Activated naive CD8-positive, alpha-beta T cell (primary cell): Measurements from ENCODE around the gene TFPT.

Source experiments
- H3K27ac Mint-ChIP-seq: one replicate; pipeline ENCODE4 v1.8.0; 2021; ENCODE audit warnings: mixed read lengths
- H3K27me3 Mint-ChIP-seq: one replicate; pipeline ENCODE4 v1.8.0; 2021; ENCODE audit warnings: mixed read lengths
- H3K36me3 Mint-ChIP-seq: one replicate; pipeline ENCODE4 v1.8.0; 2021; ENCODE audit warnings: mixed read lengths
- H3K4me1 Mint-ChIP-seq: one replicate; pipeline ENCODE4 v1.8.0; 2021; ENCODE audit warnings: low read depth, mixed read lengths
- H3K4me3 Mint-ChIP-seq: one replicate; pipeline ENCODE4 v1.8.0; 2021; ENCODE audit warnings: mild to moderate bottlenecking, mixed read lengths
- H3K9me3 Mint-ChIP-seq: one replicate; pipeline ENCODE4 v1.8.0; 2021; ENCODE audit warnings: low read depth, mixed read lengths

The TFPT gene

GRCh38 chr19:54136864-54137698 is 21.6 kb upstream of the TFPT start:
- Mint-ChIP-seq H3K9me3 (no peaks in the 10 kb centered on the region), H3K27me3 (no peaks in the 10 kb centered on the region), H3K4me3 (peak overlapping the region; percentile 89), H3K4me1 (peaks cover 45% of the 10 kb centered on the region), H3K27ac (peak overlapping the region; percentile 90), H3K36me3 (no peaks in the 10 kb centered on the region)

- H3K9me3 Mint-ChIP-seq, result no peaks in the 10 kb centered on the region
Observed at GRCh38 chr19:54136086-54136863, 20.8 kb upstream of the TFPT start.

DNA sequence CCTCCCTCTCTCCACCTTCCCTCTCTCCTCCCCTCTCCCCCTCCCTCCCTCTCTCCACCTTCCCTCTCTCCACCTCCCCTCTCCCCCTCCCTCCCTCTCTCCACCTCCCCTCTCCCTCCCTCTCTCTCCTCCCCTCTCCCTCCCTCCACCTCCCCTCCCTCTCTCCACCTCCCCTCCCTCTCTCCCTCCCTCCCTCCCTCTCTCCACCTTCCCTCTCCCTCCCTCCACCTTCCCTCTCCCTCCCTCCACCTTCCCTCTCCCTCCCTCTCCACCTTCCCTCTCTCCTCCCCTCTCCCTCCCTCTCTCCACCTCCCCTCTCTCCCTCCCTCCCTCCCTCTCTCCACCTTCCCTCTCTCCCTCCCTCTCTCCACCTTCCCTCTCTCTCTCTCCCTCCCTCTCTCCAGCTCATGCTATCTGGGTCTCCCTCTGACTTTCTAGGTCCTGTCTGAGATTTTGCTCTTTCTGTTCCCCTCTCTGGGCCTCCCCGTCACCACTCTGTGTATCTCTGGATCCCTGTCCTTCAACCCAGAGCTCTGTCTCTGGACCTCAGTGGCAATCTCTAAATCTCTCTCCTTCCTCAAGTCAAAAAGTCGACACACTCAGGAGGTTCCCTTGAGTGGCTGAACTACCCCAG is 18.6 kb upstream of the TFPT start:
- H3K36me3 Mint-ChIP-seq, result peaks cover 2% of the 10 kb centered on the region
- H3K27me3 Mint-ChIP-seq, result no peaks in the 10 kb centered on the region
- no peaks in the 10 kb centered on the region for H3K9me3 Mint-ChIP-seq
- no peak overlapping the region for H3K27ac Mint-ChIP-seq
- H3K4me1 Mint-ChIP-seq, result peaks cover 21% of the 10 kb centered on the region
- no peak overlapping the region for H3K4me3 Mint-ChIP-seq

More at GRCh38 chr19:54136086-54136863, 20.8 kb upstream of the TFPT start:
- Mint-ChIP-seq H3K4me3 (peak overlapping the region; percentile 89), H3K27me3 (no peaks in the 10 kb centered on the region), H3K36me3 (peaks cover 2% of the 10 kb centered on the region), H3K4me1 (peaks cover 38% of the 10 kb centered on the region), H3K27ac (peak overlapping the region; percentile 76)

- Mint-ChIP-seq H3K36me3 (peaks cover 2% of the 10 kb centered on the region), H3K27me3 (no peaks in the 10 kb centered on the region), H3K4me3 (no peak overlapping the region), H3K9me3 (no peaks in the 10 kb centered on the region), H3K4me1 (peaks cover 15% of the 10 kb centered on the region), H3K27ac (no peak overlapping the region)
Observed at GRCh38 chr19:54133312-54133956, 18.0 kb upstream of the TFPT start.

DNA sequence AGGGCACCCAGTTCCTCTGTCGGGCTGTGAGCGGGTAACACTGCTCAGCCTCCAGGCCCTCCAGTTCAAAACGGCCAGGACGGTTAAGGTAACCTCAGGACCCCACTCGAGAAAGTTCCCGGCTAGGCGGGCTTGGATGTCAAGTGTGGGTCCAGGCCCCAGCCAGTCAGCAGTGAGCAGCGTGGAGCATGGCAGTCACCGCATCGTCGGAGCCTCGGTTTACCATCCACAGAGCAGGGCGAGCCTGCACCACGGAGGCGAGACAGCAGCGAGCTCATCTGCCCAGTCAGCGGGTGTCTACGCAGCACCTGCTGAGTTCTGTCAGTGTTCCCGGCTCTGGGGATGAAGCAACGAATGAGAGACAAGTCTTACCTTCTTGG is 14.2 kb upstream of the TFPT start:
- Mint-ChIP-seq H3K4me3 (no peak overlapping the region), H3K27me3 (no peaks in the 10 kb centered on the region), H3K36me3 (peaks cover 2% of the 10 kb centered on the region), H3K9me3 (no peaks in the 10 kb centered on the region), H3K4me1 (peaks cover 3% of the 10 kb centered on the region), H3K27ac (no peak overlapping the region)

- H3K36me3 Mint-ChIP-seq, result peaks cover 2% of the 10 kb centered on the region
- no peak overlapping the region for H3K4me3 Mint-ChIP-seq
- no peaks in the 10 kb centered on the region for H3K9me3 Mint-ChIP-seq
- no peak overlapping the region for H3K27ac Mint-ChIP-seq
- H3K4me1 Mint-ChIP-seq, result no peaks in the 10 kb centered on the region
- no peaks in the 10 kb centered on the region for H3K27me3 Mint-ChIP-seq
Observed at GRCh38 chr19:54128796-54129616, 13.5 kb upstream of the TFPT start.

DNA sequence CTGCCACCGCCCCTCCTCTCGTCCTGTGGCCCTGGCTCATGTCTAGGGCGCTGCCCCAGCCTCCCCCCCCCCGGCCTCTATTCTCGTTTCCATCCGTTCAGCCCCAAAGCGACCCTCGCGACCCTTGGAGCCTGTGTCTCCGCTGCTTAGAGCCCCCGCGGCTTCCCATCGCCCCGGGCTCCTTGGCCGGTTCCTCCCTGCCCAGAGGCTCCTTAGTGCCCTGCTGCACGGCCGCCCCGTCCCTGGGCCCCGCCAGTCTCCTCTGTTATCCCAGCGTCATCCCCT is 12.9 kb upstream of the TFPT start:
- H3K27me3 Mint-ChIP-seq, result no peaks in the 10 kb centered on the region
- no peaks in the 10 kb centered on the region for H3K9me3 Mint-ChIP-seq
- H3K4me1 Mint-ChIP-seq, result no peaks in the 10 kb centered on the region
- peaks cover 2% of the 10 kb centered on the region for H3K36me3 Mint-ChIP-seq
- no peak overlapping the region for H3K27ac Mint-ChIP-seq
- no peak overlapping the region for H3K4me3 Mint-ChIP-seq

DNA sequence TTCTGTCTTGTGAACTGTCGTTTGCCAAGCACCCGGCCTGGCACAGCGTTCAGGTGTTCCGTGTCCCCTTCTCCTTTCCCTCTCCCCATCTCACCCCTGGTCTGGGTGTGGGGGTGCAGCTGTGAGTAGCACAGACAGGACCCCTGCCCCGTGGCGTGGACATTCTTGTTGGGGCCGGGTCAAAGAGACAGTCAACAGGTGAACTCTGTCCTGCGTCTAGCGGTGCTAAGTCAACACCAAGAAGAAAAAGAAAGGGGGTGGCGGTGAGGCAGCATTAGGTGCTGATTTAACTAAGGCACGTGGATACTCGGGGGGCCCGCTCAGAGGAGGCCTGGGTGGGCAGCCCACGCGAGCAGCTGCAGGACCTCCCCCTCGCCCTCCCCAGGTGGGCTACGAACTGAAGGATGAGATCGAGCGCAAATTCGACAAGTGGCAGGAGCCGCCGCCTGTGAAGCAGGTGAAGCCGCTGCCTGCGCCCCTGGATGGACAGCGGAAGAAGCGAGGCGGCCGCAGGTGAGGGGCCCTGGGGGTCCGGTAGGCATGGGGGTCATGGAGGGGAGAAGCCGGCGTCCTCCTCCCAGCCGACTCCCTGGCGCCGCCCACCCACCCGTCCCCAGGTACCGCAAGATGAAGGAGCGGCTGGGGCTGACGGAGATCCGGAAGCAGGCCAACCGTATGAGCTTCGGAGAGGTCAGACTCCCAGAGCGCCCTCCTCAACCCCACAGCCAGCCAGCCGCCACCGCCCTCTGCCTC is 12.4 kb upstream of the TFPT start:
- H3K4me3 Mint-ChIP-seq, result no peak overlapping the region
- H3K9me3 Mint-ChIP-seq, result no peaks in the 10 kb centered on the region
- H3K4me1 Mint-ChIP-seq, result no peaks in the 10 kb centered on the region
- no peaks in the 10 kb centered on the region for H3K27me3 Mint-ChIP-seq
- peaks cover 2% of the 10 kb centered on the region for H3K36me3 Mint-ChIP-seq
- no peak overlapping the region for H3K27ac Mint-ChIP-seq

- H3K36me3 Mint-ChIP-seq, result no peaks in the 10 kb centered on the region
- H3K9me3 Mint-ChIP-seq, result no peaks in the 10 kb centered on the region
- H3K27ac Mint-ChIP-seq, result peak overlapping the region; percentile 41
- no peaks in the 10 kb centered on the region for H3K4me1 Mint-ChIP-seq
- no peak overlapping the region for H3K4me3 Mint-ChIP-seq
- no peaks in the 10 kb centered on the region for H3K27me3 Mint-ChIP-seq
Observed at GRCh38 chr19:54125713-54126112, 10.3 kb upstream of the TFPT start.

DNA sequence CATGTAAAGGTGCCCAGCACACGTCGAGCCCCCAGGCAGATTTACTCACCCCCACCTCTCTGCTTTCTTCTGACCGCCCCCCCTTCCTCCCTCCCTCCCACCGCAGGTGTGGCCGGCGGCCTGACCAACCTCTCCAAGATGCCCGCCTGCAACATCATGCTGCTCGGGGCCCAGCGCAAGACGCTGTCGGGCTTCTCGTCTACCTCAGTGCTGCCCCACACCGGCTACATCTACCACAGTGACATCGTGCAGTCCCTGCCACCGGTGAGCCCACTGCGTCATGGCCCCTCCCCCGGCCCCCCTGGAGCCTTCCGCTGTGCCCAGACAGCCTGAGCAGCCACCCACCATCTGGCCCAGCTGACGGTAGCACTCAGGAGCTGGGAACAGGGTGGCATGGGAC is 8.9 kb upstream of the TFPT start:
- no peaks in the 10 kb centered on the region for H3K36me3 Mint-ChIP-seq
- no peak overlapping the region for H3K4me3 Mint-ChIP-seq
- H3K27ac Mint-ChIP-seq, result no peak overlapping the region
- no peaks in the 10 kb centered on the region for H3K27me3 Mint-ChIP-seq
- no peaks in the 10 kb centered on the region for H3K4me1 Mint-ChIP-seq
- H3K9me3 Mint-ChIP-seq, result no peaks in the 10 kb centered on the region

DNA sequence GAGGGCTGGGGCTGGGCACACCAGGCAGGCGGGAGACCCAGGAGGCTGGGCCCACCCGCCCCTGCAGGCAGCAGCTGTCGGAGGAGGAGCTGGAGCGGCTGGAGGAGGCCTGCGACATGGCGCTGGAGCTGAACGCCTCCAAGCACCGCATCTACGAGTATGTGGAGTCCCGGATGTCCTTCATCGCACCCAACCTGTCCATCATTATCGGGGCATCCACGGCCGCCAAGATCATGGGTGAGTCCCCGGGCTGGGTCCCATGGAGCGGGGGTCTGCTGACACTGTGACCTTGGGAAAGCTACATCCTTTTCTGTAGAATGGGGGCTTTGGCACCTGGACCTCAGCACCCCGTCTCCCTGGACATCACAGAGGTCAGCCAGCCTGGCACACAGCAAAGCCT is 8.2 kb upstream of the TFPT start:
- H3K4me3 Mint-ChIP-seq, result no peak overlapping the region
- H3K4me1 Mint-ChIP-seq, result no peaks in the 10 kb centered on the region
- no peaks in the 10 kb centered on the region for H3K9me3 Mint-ChIP-seq
- H3K27me3 Mint-ChIP-seq, result no peaks in the 10 kb centered on the region
- H3K36me3 Mint-ChIP-seq, result no peaks in the 10 kb centered on the region
- no peak overlapping the region for H3K27ac Mint-ChIP-seq

GRCh38 chr19:54121259-54121658 is 5.8 kb upstream of the TFPT start:
- no peak overlapping the region for H3K27ac Mint-ChIP-seq
- H3K9me3 Mint-ChIP-seq, result no peaks in the 10 kb centered on the region
- H3K36me3 Mint-ChIP-seq, result no peaks in the 10 kb centered on the region
- H3K27me3 Mint-ChIP-seq, result no peaks in the 10 kb centered on the region
- peaks cover 14% of the 10 kb centered on the region for H3K4me1 Mint-ChIP-seq
- H3K4me3 Mint-ChIP-seq, result no peak overlapping the region

- peak overlapping the region; percentile 95 for H3K4me3 Mint-ChIP-seq
Observed at GRCh38 chr19:54114340-54115108, 933 bp downstream of the TFPT start.

More at GRCh38 chr19:54114340-54115108, 933 bp downstream of the TFPT start:
- Mint-ChIP-seq H3K27ac (peak overlapping the region; percentile 98), H3K4me1 (peaks cover 38% of the 10 kb centered on the region), H3K9me3 (no peaks in the 10 kb centered on the region), H3K27me3 (no peaks in the 10 kb centered on the region), H3K36me3 (peaks cover 6% of the 10 kb centered on the region)
